A673 (cell line): ENCODE measurements around the gene PPARG.

Experiments
- CTCF ChIP-seq: fragments of 300-800, 200-600 bp; sonication (generic); conservative IDR thresholded peaks from 2 replicates; pipeline ENCODE4 v1.5.1; 2017; ENCODE audit warnings: low read depth, mild to moderate bottlenecking, antibody characterized with exemption, low read length, moderate library complexity, mixed read lengths
- EZH2 ChIP-seq: fragments of 200-600 bp; sonication (generic); IDR thresholded peaks from 2 replicates; pipeline ENCODE4 v1.6.1; 2017; ENCODE audit warnings: borderline replicate concordance, low read depth, mild to moderate bottlenecking, mixed read lengths, antibody characterized with exemption, low read length; ENCODE audit not compliant: poor library complexity, severe bottlenecking

- TF ChIP-seq CTCF (no peak), EZH2 (no peak)
These were observed 110.4 kb downstream of the PPARG start for GRCh38 chr3:12399226-12399625.
